ENCODE measurements around the gene LPCAT3.

LPCAT3 gene

GRCh38 chr12:7018350-7019042 is at the start of gene LPCAT3:
TSS of gene LPCAT3 (minus strand) at chr12:7018476. CDS start at chr12:7018424, 52 bp downstream.
- TF ChIP-seq ZFX (IDR thresholded peaks at IDR 0.05; ENCODE audit: borderline replicate concordance) (no peak), CTCF (IDR thresholded peaks at IDR 0.05) (peak; percentile 100)
- peak within 1 kb of the TSS; percentile 90 for H3K27ac ChIP-seq

GRCh38 chr12:7067096-7067495 is 48.8 kb upstream of the LPCAT3 start:
- H3K27ac ChIP-seq = no peak overlapping the region
- TF ChIP-seq CTCF (IDR thresholded peaks at IDR 0.05) (no peak), ZFX (IDR thresholded peaks at IDR 0.05; ENCODE audit: borderline replicate concordance) (no peak)

GRCh38 chr12:7066596-7066995 is 48.3 kb upstream of the LPCAT3 start:
- TF ChIP-seq ZFX (IDR thresholded peaks at IDR 0.05; ENCODE audit: borderline replicate concordance) = no peak
- no peak for TF ChIP-seq CTCF (IDR thresholded peaks at IDR 0.05)
- H3K27ac ChIP-seq = no peak overlapping the region

GRCh38 chr12:7065073-7065623 is 46.9 kb upstream of the LPCAT3 start:
- H3K27ac ChIP-seq = no peak overlapping the region
- TF ChIP-seq ZFX (IDR thresholded peaks at IDR 0.05; ENCODE audit: borderline replicate concordance) (no peak), CTCF (IDR thresholded peaks at IDR 0.05) (no peak)

- TF ChIP-seq ZFX (IDR thresholded peaks at IDR 0.05; ENCODE audit: borderline replicate concordance) (no peak), CTCF (IDR thresholded peaks at IDR 0.05) (no peak)
- no peak overlapping the region for H3K27ac ChIP-seq
Measured at GRCh38 chr12:7064516-7064915, 46.2 kb upstream of the LPCAT3 start.

GRCh38 chr12:7061596-7061995 is 43.3 kb upstream of the LPCAT3 start:
- no peak overlapping the region for H3K27ac ChIP-seq
- TF ChIP-seq CTCF (IDR thresholded peaks at IDR 0.05) (no peak), ZFX (IDR thresholded peaks at IDR 0.05; ENCODE audit: borderline replicate concordance) (no peak)

GRCh38 chr12:7061138-7061537 is 42.9 kb upstream of the LPCAT3 start:
- TF ChIP-seq ZFX (IDR thresholded peaks at IDR 0.05; ENCODE audit: borderline replicate concordance) (no peak), CTCF (IDR thresholded peaks at IDR 0.05) (no peak)
- no peak overlapping the region for H3K27ac ChIP-seq
